ENCODE results near the gene FBXL13.
"Not testable (repeated sequence)": the region's sequence is repeated elsewhere in the genome, so short reads cannot be mapped to it uniquely, and the experiment has no call there.

GRCh38 chr7:103021490-103021889 is 53.1 kb downstream of the FBXL13 start:
- TF ChIP-seq, protein P1, sequence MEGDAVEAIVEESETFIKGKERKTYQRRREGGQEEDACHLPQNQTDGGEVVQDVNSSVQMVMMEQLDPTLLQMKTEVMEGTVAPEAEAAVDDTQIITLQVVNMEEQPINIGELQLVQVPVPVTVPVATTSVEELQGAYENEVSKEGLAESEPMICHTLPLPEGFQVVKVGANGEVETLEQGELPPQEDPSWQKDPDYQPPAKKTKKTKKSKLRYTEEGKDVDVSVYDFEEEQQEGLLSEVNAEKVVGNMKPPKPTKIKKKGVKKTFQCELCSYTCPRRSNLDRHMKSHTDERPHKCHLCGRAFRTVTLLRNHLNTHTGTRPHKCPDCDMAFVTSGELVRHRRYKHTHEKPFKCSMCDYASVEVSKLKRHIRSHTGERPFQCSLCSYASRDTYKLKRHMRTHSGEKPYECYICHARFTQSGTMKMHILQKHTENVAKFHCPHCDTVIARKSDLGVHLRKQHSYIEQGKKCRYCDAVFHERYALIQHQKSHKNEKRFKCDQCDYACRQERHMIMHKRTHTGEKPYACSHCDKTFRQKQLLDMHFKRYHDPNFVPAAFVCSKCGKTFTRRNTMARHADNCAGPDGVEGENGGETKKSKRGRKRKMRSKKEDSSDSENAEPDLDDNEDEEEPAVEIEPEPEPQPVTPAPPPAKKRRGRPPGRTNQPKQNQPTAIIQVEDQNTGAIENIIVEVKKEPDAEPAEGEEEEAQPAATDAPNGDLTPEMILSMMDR (IDR thresholded peaks at IDR 0.05) = not testable (repeated sequence)
- not testable (repeated sequence) for TF ChIP-seq EP300, POLR2A, POLR2AphosphoS5 (IDR thresholded peaks at IDR 0.05)
